HG02798 (cell line): ENCODE measurements around the gene NDRG4.

Experiments used
- ATAC-seq: cut with Tn5 transposase; IDR thresholded peaks from one replicate; pipeline ENCODE4 v1.9.1; 2021; ENCODE audit warnings: mild to moderate bottlenecking; ENCODE audit not compliant: unreplicated experiment, poor library complexity

NDRG4 gene, protein sequence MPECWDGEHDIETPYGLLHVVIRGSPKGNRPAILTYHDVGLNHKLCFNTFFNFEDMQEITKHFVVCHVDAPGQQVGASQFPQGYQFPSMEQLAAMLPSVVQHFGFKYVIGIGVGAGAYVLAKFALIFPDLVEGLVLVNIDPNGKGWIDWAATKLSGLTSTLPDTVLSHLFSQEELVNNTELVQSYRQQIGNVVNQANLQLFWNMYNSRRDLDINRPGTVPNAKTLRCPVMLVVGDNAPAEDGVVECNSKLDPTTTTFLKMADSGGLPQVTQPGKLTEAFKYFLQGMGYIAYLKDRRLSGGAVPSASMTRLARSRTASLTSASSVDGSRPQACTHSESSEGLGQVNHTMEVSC

DNA sequence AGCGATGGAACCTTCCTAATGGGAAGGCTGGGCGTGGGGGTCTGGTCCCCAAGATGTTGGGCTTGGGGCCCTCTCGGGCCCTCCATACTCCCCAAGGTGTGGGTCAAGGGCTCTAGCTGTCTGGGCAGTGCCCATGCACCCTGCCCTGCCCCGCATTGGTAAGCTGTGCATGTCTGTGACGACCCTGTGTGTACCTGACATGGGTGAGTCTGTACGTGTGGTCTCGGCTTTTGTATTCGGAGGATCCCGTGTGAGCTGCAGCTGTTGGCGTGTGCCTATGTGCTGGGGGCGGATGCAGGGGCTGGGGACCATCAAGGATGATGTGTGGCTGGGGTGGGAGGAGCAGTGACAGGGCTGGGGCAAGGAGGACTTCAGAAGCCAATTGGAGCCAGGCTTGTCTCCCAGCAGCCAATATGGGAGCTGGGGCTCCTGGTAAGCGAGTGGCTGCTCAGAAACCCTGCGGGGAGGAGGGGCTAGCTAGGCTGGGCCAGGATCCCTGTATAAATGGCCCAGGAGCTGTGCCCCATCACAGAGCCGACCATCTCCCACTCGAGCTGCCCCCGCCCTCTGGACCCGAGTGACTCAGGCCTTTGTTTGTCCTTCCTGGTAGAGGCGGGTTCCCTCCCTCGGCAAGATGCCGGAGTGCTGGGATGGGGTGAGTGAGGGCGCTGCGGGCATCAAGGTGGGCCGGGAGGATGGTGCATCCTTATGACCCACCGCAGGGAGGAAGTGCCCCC, at the start of gene NDRG4:
NDRG4 (plus strand) TSS at position 529 of the 737 bp plus-strand sequence; CDS start at position 635, 106 bp downstream.
- ATAC-seq, result peak; percentile 40

DNA sequence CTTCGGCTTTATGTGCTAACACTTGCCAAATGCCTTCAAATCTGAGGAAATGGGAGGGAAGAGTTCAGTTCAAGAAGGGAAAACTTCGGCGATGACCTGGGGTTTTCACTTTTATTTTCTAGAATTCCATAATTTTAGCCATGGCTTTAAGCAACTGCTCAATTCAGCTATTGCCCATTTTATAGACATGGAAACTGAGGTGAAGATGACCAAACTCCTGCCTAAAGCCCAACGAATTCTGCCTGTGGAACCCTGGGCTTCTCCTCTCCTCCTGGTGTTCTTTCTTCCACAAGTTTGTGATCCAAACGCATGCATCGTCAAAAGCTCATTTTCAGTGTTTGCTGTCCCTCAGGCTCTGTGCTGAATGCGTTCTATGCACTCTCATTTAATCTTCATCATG, 49.4 kb upstream of the NDRG4 start:
- ATAC-seq, result no peak

DNA sequence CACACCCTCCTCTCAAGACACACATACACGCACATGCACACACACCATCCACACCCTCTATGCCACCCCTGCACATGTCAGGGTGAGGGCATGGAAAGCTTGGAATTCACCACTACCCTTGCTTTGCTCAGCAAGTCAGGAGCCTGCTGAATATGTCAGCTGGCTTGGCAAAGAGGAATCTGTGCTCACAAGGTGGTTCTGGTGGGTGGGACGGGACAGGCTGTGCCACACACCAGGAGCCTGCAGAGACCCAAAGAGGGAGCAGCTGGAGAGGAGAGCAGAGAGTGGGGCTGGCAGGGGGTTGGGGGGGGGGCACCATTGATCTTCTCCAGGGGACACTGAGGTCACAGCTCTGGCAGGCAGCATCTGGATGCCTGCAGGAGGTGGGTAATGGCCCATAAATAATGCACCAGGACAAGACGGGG, 48.7 kb upstream of the NDRG4 start:
- no peak for ATAC-seq

DNA sequence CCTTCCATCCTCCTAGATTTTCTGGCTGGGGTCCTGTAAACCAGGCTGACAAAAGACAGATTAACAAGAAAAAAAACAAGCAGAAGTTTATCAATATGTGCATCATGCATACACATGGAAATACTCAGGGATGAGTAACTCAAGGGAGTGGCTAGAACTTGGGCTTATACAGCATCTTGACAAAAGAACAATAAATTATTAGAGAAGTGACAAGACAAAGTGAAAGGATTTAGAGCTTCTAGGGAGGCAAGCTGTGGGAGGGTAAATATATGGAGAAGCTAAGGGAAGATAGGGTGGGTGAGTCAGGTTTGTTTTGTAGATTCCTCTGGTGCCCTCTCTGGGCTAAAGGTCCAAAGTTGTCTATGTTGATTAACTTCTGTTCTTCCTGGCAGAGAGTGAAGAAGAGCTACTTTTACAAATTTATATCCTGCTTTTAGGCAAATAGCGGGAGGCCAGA, 48.0 kb upstream of the NDRG4 start:
- ATAC-seq, result no peak

DNA sequence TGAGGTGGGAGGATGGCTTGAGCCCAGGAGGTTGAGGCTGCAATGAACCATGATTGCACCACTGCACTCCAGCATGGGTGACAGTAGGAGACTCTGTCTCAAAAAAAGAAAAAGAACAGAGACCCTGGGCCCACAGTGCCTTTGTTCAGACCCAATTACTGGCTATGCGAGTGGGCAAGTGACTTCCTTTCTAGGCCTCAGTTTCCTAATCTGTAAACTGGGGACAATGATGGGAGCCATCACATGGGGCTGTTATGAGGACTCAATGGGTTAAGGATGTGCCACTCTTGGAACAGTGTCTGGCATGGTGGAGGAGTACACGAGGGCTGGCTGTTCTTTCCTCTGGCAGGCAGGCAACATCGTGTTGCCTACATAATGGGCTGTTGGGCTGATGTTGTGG, 47.3 kb upstream of the NDRG4 start:
- no peak for ATAC-seq

DNA sequence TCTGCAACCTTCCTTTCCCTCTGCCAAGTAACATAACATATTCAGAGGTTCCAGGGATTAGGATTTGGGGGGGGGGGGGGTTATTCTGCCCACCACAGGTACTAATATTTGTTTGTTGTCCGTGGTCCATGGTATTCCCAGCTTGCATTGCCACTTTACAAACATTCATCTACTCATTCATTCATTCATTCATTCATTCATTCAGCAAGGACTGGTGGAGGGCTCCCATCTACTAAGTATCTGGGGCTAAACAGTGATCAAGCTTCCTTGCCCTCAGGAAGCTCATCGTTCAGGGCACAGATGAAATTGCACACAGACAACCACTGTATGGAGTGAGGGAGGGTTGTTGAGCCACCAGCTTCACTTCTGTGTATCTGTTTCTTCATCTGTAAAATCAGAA, 45.8 kb upstream of the NDRG4 start:
- no peak for ATAC-seq

DNA sequence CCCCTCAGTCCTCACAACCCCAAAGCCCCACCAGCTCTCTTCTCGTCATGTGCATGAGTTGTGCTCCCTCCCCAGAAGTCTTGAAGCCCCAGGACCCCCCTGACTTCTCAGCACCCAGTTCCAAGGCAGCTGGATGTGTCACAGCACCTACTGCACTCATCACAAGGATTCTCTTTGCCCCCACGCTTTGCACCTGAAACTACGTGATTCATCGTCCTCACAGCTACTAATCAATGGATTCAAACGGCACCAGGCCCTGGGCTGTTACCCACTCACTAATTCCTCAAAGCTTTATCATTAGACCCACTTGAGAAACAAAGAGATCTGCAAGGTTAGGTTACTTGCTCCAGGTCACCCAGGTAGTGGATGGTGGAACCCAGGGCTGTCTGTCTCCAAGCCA, 45.1 kb upstream of the NDRG4 start:
- no peak for ATAC-seq

DNA sequence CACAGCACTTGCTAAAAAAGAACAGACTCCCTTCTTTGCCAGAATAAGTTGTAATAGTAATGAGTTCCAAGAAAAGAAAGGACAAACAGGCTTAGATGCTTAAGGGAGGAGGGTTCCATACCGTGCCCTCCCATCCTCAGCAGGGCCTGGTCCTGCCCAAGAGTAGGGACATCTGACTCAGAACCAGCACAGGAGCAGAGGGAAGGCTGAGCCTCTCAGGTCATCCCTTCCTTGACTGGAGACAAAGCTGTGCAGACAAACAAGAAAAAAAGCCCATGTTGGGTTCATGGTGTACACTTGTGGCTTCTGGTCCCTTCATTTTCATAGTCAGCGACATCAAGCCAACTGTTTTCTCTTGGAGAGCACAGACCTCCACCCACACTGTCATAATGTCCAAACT, 44.2 kb upstream of the NDRG4 start:
- ATAC-seq, result no peak

DNA sequence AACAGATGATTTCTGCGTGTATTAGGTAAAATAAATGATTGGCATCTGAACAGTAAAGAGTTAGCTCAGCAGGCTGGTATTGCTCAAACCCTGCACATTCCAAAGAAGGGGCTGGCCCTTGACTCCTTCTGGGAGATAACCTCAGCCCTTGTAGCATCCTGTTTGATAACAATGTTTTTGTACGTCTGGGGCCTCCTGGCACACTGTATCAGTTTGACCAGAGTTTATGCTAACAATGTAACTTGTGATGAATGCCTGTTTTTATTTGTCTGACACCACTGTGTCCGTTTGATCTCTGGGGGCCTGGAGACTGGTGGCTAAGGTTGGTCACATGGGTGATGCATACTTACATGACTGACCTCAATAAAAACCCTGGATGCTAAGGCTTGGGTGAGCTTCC, 43.8 kb upstream of the NDRG4 start:
- ATAC-seq, result no peak

DNA sequence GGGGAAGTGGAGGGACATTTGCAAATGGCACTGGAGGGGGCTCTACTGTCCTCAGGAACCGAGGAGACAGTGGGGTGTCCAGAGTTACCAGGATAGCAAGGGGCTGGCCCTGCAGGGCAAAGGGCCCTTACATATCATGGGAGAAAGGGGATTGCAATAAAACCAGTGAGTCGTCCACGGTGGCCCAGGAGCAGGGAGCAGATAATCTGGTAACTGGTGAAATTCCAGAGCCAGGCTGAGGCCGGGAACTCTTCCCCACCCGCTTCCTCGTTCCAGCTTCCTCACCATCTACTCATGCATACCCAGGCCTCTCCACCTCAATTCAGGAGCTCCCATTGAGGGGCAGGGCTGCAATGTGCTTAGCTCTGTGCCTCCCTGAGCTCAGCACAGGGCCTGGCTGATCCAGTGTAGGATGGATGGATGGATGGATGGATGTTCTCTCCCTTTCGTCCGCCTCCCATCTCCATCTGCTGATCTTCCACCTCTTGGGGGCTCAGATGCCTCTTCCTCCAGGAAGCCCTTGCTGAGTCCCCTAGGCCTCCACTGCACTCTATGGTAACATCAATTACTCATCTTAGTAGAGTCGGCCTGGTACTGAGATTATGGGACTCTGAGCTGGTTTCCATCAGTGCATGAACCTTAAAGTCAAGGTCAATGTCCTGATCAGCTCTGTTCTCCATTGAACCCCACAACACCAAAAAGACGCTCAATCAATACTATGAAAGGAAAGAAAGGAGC, 41.2 kb upstream of the NDRG4 start:
- ATAC-seq, result no peak

DNA sequence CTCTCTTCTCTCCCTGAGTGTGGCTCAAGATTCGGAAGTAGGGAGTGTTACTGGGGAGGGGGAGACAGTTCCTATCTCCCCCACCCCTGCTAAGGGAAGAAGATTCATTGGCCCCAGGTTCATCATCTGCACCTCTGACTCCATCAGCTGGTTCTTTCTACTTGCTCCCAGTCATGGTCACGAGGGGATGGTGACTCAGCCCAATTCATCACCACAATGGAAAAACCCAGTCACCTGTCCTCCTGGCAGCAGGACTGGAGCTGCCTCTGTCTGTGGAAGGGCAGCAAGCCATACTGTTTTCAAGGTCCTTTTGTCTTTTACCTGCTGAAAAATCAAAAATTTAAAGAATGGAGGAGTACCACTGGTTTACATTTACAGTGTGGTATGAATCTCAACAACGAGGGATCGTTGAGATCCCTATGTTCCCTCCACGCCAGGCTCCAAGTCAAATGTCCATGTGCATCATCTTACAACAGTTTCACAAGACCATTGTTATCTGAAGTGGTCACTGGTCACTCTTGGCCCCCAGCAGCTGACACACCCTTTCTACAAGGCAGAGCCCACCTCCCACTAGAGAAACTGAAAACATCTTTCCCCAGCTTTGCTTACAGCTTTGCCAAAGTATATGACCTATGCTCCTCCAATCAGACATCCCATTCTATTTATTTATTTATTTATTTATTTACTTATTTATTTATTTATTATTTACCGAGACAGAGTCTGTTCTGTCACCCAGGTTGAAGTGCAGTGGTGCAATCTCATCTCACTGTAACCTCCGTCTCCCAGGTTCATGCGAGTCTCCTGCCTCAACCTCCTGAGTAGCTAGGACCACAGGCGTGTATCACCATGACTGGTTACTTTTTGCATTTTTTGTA, 40.4 kb upstream of the NDRG4 start:
- ATAC-seq, result no peak

DNA sequence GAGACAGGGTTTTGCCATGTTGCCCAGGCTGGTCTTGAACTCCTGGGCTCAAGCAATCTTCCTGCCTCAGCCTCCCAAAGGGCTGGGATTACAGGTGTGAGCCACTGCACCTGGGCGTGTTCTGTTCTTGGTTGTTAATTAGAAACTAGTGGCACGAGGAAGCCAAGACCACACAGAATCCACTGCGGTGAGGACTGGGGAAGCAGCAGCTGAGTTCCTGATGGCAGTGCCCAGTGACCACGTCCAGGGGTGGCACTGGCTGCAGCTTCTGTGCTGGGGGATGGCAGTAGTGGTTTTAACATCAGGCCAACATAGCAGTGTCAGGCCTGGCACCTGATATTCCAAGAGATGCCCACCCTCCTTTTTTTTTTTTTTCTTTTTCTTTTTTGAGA, 39.7 kb upstream of the NDRG4 start:
- ATAC-seq, result no peak

DNA sequence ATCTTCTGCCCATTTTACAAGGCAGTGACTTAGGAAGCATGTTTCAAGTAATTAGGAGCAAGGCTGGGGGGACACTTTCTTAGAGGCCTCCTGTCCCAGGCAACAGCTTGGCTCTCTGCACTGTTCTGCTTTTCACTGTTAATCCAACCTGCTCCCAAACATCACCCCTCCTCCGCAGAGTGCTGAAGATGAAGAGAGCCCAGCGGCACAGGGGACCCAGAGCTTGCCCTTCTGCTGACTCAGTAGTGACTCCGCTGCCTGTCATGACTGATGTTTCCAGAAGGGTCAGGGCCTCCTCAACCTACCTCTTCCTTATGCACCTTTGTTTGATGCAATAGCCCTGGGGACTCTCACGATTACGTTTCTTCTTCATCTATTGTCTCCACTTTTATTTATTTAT, 38.9 kb upstream of the NDRG4 start:
- ATAC-seq, result no peak

DNA sequence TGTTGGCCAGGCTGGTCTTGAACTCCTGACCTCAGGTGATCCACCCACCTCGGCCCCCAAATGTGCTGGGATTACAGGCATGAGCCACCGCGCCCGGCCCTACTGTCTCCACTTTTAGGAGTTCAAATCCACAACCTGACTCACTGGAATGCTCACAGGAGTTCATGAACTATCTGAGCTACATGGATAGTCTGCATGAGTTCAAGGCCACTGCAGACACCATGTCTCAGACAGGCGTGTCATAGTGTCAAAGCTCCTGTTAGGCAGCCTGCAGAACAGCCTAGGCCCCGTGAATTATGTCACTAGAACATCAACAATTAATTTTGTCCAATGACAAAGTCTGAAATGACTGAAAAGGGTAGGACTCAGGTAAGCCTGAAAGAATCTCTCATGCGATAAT, 38.3 kb upstream of the NDRG4 start:
- no peak for ATAC-seq

DNA sequence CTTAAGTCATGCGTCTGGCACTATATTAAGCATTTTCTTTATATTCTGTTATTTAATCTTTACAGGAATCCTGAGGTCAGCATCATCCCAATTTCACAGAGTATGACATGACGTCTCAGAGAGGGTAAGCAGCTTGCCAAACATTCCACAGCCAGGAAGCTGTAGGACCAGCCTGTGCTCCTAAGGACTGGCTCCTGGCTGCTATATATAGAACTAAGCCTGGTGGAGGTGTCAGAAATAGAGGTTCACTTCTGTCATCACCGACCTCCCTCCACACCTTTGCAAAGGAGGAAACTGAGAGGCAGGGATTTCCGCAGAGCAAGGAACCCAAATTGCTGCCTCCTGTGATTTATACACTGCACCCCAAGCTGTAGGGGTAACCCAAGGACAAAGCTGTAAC, 37.9 kb upstream of the NDRG4 start:
- no peak for ATAC-seq

DNA sequence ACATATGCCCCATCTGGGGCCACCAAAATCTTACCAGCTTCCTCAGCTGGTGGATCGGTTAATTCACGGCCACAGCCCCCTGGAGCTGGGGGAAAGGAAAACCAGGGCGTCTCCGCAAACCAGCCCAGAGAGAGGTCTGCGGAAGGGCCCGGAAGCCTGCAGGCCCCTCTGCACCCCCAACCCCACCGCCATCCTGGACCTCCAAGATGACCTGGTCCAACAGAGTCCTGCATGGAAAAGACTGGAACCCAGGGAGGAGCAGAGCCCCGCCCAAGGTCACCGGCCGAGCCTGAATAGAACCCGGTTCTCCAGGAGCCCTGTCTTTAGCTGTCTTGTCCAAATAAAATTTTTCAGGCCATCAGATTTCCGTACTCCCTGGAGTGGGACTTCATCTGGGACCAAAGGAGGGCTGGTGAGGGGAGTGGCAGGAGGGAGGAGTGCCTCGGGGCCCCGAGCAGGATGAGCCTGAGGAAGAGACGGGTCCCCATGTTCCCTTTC, 37.4 kb upstream of the NDRG4 start:
- ATAC-seq, result no peak

DNA sequence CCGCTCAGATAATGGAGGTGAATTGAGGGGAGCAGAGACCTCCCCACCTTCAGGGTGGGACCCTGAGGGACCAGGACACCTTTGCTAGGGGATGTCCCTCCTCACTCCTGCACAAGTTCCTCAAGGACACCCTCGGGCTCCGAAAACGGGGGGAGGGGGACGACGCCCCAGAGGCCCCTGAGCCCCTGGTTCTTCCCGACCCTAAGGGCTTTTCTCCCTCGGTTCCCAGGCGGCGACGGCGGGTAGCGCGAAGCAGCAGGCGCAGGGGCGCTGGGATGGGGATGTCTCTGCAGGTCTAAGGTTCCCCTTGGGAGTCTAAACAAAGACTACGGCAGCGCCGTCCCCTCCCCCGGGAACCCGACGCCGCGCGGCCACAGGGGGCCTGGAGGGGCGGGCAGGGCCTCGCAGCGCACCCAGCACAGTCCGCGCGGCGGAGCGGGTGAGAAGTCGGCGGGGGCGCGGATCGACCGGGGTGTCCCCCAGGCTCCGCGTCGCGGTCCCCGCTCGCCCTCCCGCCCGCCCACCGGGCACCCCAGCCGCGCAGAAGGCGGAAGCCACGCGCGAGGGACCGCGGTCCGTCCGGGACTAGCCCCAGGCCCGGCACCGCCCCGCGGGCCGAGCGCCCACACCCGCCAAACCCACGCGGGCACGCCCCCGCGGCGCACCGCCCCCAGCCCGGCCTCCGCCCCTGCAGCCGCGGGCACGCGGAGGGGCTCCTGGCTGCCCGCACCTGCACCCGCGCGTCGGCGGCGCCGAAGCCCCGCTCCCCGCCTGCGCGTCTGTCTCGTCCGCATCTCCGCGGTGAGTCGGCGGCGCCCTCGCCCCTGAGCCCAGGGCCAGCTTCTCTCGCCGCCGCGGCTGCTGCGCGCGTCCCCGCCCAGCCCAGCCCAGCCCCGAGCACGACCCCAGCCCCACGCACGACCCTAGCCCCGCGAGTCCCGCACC, 36.7 kb upstream of the NDRG4 start:
- ATAC-seq, result no peak

DNA sequence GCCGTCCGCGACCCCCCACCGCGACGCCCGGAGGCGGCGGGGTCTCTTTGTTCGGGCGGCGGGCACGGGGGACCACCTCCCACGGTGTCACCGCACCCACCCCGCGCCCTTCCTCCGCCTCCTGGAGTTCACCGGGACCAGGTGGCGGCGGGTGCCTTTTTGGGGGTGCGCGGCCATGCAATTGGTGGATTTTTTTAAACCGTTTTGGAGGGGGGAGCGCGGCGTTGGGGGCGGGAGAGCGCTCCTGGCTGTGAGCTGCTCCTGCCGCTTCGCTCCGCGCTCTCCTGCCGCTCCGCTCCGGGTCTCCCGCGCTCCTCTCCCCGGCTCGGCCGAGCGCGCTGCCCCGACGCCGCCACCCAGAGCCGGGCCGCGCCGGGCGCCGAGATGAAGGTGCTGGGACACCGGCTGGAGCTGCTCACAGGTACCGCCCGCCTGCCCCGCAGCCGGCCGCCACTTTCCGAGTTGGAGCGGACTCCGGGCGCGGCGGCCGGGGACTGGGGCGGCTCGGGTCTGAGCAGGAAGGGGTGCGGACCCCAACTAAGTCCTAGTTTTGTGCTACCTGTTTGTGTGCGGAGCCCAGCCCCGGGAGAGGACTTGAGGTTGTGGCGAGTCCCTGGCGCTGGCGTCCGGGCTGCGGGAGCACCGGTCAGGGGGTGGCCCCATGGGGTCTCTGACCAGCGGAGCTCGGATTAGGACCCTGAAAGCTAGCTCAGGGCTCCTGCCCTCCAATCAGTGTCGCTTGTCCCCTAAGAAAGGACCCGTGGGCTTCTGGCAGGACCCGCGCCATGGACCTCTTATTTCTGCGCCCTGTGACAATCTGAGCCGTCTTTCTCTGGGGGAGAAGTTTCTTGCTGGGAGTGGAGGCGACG, 35.7 kb upstream of the NDRG4 start:
- no peak for ATAC-seq
